HG03025 (cell line): ENCODE results near the gene ASGR1.

ENCODE experiments used
- ATAC-seq: cut with Tn5 transposase; IDR thresholded peaks from one replicate; pipeline ENCODE4 v1.9.1; 2021; ENCODE audit warnings: mild to moderate bottlenecking, moderate library complexity; ENCODE audit not compliant: unreplicated experiment, low FRiP score

ASGR1 gene

DNA sequence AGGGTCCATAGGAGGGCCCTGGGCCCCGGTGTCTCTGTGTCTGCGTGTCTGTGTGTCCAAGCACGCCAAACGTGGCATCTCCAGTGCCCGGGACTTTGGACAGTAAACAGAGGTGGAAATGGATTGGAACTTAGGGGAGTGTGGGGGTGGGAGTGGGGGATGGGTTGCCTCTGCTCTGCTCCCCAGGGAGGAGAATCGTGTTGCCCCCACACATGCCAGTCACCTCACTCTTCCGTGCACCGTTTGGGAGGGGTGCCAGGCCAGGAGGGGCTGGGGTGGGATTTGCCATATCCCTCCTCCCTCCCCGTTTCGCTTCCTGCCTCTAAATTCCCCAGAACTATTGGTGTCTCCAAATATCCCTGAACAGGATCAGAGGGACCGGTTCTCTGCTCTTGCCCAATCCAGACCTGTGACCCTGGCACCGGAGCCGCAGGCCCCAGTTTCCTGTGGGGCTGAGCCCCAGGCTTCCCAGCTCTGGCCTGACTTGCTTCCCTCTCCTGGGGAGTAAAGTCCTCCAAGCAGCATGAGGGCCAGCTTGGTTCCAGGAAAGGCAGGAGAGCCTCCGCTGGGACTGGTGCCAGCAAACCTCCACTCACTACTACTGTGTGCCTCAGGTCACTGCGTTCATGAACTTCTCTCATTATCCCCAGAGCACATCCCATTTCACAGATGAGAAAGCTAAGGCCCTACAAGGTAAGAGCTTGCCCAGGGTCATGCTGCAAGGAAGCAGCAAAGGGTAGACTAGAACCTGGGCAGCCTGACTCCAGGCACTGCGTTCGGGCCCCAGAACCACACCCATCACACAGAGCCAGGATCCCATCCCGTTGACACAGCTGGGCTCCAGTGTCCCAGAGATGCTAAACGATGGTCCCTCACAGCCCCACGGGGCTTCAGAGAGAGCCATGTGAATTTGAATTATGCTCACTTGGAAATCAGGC is at the start of gene ASGR1:
ASGR1 (minus strand) TSS at position 54 of the 938 bp plus-strand sequence. CDS start 807 bp downstream, outside the sequence.
- no peak for ATAC-seq

DNA sequence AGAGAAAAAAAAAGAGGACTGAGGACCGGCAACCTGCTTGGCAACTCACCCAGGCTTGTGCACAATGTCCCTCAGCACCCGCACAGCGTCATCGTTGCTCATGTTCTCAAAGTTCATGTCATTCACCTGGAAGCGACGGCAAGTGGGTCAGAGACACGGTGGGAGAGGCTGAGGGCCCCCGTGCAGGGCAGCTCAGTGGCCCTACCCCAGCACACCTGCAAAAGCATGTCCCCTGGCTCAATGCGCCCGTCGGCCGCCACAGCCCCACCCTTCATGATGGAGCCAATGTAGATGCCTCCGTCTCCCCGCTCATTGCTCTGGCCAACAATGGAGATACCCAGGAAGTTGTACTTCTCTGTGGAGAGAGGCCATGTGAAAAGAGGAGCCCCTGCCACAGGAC is 49.8 kb upstream of the ASGR1 start:
- ATAC-seq = no peak

DNA sequence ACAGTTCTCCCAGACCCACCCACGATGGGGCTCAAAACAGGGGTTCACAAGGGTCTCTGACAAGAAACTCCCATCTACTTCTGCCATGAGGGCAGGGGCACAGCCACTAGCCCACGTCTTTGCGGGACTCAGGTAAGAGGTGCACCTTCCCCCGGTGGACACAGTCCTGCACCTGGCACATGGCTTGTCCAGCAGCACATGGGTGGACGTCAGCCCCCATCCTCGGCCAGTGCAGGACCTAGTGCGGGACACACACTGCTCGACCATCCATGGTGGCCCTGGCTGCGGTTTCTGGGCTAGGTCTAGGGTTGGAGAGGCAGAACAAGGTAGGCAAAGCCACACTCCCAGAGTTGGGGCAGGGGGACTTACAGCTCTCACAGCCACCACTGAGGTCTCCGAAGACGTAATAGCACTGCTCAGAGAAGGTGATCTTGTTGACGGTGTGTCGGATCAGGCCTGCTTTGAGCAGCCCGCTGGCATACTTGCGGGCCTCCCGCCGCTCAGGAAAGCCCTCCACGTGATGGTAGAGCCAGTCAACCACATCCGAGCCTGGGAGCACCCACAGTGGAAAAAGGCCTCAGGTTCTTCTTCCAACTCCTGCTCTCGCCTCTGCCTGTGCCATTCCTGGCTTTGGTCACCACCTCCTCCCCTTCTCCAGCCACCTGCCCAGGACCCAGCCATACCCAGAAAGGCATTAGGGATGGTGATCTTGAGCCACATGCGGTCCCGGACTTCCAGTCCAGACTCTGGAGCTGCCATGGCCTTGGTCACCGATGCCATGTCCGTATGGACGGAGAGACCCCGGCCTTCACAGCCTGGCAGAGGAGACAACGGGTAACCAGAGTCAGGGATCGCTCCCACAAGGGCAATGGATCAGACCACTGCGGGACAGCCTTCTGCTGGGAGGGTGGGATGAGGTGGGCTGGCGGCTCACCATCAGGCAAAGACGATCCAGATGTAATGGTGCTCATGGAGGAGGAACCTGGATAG is 47.8 kb upstream of the ASGR1 start:
- ATAC-seq = no peak

DNA sequence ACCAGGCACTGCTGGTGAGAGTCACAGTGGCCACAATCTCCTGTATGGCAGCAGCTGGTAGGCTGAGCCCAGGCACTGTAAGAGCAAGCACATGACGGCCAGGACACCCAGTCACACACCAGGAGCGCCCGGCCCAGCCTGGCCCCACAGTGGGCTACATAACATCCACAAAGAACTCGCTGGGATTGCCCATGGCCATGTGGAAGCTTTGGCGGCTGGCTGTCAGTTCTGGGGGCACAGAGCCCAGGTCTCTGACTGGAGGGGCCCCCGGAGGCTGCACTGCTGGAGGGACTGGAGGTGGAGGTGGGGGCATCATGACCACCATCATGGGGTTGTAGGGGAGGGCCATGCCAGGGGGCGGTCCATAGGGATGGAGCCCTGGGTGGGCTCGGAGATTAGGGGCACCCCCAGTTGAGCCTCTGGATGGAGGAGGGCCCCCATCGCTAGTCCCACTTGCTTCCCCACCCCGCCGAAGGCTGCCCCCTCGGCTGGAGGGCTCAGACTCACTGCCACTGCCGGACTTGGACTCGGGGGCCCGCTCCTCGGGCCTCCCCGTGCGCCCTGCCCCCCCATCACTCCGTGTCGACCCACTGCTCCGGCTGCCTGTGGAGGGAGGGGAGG is 46.7 kb upstream of the ASGR1 start:
- no peak for ATAC-seq

DNA sequence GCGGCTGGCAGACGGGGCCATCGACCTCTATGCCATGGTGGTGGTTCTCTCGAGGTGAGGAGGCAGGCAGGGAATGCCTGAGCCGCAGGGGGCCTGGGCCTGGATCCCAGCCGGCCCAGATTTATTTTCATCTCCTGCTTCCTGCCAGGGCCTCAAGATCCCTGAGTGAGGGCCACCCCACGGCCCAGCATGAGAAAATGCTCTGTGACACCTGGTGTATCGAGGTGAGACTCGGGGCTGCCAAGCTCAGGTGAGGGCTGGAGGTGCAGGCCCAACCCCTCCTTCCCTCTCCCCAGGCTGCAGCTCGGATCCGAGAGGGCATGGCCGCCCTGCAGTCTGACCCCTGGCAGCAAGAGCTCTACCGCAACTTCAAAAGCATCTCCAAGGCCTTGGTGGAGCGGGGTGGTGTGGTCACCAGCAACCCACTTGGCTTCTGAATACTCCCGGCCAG is 45.5 kb upstream of the ASGR1 start:
- ATAC-seq = no peak

DNA sequence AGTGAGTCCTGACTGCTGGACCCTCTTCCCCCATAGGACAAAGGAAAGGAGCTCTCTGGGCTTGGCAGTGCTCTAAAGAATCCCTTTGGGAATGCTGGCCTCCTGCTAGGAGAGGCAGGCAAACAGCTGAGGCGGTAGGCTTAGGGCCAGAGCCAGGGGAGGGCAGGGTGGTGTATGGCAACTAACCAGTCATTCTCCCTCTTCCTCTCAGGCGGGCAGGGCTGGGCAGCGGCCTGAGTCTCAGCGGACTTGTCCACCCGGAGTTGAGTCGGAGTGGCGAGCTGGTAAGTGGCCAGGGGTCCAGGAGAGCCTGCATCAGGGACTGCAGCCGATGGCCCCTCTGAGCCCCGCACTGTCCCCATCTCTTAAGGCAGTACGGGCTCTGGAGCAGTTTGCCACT is 44.9 kb upstream of the ASGR1 start:
- no peak for ATAC-seq

GRCh38 chr17:7223375-7223774 is 44.2 kb upstream of the ASGR1 start:
- no peak for ATAC-seq

- no peak for ATAC-seq
These were observed 43.8 kb upstream of the ASGR1 start for GRCh38 chr17:7222972-7223292.

DNA sequence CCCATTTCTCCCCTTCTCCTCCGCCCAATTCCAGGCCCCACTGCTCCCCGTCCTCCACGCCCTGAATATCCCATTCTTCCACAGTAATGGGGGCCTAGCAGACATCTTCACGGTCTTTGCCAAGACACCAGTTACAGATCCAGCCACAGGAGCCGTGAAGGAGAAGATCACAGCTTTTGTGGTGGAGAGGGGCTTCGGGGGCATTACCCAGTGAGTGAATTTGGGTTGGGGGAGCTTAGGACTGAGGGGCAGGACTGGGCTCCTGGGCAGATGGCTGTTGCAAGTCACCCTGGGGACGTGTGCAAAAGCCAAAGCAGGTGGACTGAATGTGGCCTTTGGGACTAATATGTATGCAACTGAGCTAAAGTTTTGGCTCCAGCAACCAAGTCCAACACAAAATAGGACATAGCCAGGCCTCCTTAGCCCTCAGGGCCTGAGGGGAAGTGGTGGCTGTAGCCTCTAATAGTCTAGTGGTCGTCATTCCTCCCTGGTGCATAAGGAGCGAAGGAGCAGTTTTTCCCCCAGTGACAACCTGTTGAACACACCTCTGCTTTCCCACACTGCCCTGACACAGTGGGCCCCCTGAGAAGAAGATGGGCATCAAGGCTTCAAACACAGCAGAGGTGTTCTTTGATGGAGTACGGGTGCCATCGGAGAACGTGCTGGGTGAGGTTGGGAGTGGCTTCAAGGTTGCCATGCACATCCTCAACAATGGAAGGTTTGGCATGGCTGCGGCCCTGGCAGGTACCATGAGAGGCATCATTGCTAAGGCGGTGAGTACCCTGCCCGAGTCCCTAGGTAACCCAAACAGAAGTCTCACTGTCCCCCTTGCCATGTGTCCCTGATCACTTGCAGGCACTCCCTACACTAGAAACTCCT is 43.2 kb upstream of the ASGR1 start:
- no peak for ATAC-seq

GRCh38 chr17:7221278-7222092 is 42.3 kb upstream of the ASGR1 start:
- ATAC-seq = no peak

GRCh38 chr17:7220593-7221277 is 41.6 kb upstream of the ASGR1 start:
- ATAC-seq = no peak

DNA sequence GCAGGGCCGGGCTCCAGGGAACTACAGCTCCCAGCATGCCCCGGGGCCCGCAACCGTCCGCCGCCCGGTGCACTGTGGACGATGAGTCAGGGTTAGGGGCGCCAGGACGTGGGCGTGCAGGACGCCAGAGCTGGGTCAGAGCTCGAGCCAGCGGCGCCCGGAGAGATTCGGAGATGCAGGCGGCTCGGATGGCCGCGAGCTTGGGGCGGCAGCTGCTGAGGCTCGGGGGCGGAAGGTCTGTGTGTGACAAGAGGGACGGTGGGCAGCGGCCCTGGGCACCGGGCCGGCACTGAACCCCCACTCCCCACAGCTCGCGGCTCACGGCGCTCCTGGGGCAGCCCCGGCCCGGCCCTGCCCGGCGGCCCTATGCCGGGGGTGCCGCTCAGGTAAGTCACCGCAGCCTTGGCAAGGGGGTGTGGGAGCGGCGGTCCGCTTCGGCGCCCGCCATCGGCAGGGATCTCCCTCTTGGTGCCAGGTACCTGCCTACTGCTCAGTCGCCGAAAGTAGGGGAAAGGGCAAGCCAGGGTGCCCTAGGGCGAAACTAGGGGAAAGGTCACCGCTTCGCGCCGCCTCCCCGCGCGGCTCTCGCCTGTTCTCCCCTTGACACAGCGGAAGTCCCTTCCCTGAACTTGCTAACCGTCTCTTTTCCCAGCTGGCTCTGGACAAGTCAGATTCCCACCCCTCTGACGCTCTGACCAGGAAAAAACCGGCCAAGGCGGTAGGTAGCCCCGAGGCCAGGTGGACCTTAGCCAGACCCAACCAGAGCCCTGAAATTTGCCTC is 40.8 kb upstream of the ASGR1 start, which contains the start of the genes ACADVL and DLG4:
ACADVL (plus strand) TSS at position 127 of the 781 bp plus-strand sequence; CDS start at position 174, 47 bp downstream.
DLG4 (minus strand) TSS at position 25 of the 781 bp plus-strand sequence.
- ATAC-seq = peak; percentile 47

DNA sequence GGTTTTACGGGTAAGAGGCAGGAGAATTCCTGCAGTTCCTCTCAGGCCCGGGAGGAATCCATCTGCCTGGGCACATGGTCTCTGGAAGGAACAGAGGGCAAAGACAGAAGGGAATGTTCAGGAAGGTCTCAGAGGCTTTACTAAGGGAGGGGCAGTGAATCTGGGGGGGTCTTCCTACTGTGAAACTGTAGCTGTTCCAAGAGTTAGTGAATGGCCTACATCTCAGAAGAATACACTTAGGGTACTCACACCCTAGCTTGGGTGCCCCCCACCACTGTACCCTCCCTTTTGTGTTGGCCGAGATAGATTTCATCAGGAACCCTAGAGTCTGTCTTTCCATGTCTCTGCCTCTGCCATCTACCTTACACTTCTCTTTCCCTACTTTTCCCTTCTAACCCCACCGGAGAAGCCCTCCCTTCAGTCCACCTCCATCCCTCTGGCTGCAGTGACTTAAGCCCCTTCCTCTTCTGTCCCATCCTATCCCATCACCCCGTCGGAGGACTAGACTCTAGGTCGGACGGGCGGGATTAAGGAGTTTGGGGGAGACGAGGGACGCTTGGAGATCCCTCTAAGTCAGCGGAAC is 40.1 kb upstream of the ASGR1 start:
- no peak for ATAC-seq

- no peak for ATAC-seq
These were observed 39.6 kb upstream of the ASGR1 start for GRCh38 chr17:7218758-7219157.

DNA sequence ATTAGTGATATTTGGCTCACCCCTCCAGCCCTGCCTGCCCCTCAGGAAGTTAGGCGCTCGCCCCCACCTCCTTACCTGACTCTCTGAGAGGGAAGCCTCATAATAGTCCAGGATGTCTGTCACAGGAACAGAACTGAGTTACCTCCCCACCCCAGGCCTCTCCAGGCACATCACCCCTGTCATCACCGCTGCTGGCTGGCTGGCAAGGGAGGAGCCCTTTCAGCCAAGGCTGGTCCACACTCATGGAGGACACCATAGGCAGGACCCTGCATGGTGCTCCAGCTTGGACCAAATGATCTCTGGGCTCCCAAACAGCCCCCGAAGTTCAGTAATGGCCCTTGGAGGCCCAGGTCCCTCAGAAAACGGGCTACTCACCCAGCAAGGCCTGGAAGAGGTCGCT is 39.0 kb upstream of the ASGR1 start:
- no peak for ATAC-seq

DNA sequence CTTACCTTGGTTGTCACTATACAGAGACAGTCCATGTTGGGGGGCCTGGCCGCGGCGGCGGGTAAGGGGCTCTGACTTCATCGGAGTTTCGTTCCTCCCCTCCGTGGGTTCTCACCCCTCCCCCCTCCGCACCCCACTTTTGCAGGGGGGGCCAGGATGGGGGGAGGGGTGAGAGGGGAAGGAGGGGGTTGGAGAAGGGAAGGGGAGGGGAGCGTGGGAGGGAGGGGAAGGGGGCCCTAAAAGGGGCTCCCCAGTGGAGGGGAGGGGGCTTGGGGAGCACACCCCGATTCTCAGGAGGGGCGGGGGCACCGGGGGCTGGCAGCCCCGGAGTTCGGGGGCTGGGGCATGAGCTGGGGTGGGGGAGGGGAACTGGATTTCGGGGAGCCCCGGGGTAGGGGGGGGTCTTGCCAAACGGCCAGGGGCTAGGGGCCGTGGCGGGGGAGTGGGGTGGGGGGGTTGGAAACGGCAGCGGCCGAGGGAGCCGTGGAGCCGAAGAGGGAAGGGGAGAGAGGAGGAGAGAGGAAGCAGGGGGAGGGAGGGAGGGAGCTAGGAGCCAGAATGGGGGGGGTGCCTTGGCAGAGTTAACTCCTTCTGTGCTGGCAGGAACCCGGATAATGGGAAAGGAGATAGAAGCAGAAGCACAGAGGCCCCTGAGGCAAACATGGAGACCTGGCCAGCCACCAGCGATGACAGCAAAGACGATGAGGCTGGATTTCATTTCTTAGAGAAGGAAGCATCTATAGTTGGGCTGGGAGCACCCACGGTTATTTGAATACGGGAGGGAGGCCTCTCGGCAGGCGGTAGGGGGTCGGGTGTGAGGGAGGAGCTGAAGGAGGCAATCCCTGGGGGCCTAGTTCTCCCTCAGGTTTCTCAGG is 38.2 kb upstream of the ASGR1 start:
- no peak for ATAC-seq
